Measurements from ENCODE around the gene AOPEP. TPM values are rescaled to one million over a fixed set of nuclear protein-coding genes. Genes with fewer than 3 reads are reported as not detected.

The AOPEP gene
- polyA plus RNA-seq, 2 of the 4 experiments (the other 2 are of a cell fraction): 226 to 266 TPM

- DNase-seq (ENCODE audit: low read depth in 1 of 2, low spot score in 1 of 2): no peak
- peak overlapping the region in 1 of 2 experiments; percentile 31; a peak in 2 of 6 replicates for H3K27ac ChIP-seq
- ChIA-PET POLR2A (interaction anchor here (0.7 to 1.0 kb wide), 3 partner anchors 12 to 460 kb away, joined by 3 to 6 read pairs (median 5); no protein-coding TSS in a partner anchor), CTCF (interaction anchor here (0.9 to 8.5 kb wide), 19 partner anchors 7 to 575 kb away, joined by 3 to 284 read pairs (median 5); partner anchors contain the start of genes FBP1 and PCAT7)
- no peak for TF ChIP-seq CEBPB (IDR thresholded peaks at IDR 0.05)
- no peak for TF ChIP-seq RFX5 (IDR thresholded peaks at IDR 0.05)
- no peak for TF ChIP-seq KDM1A (IDR thresholded peaks at IDR 0.05; ENCODE audit: low read depth)
- TF ChIP-seq FOXS1 (CRISPR knock-in tag; IDR thresholded peaks at IDR 0.05): no peak
- TF ChIP-seq TFCP2L1 (CRISPR knock-in tag; IDR thresholded peaks at IDR 0.05): no peak
- no peak for TF ChIP-seq KDM5A (IDR thresholded peaks at IDR 0.05)
- TF ChIP-seq HDAC2 (IDR thresholded peaks at IDR 0.05): no peak
- TF ChIP-seq HOXA7 (CRISPR knock-in tag; IDR thresholded peaks at IDR 0.05): no peak
- no peak for TF ChIP-seq NPAS2 (CRISPR knock-in tag; IDR thresholded peaks at IDR 0.05; ENCODE audit: borderline replicate concordance)
- no peak for TF ChIP-seq RARB (CRISPR knock-in tag; IDR thresholded peaks at IDR 0.05)
- TF ChIP-seq HMGXB4 (CRISPR knock-in tag; IDR thresholded peaks at IDR 0.05; ENCODE audit: borderline replicate concordance): no peak
- TF ChIP-seq, protein P1, sequence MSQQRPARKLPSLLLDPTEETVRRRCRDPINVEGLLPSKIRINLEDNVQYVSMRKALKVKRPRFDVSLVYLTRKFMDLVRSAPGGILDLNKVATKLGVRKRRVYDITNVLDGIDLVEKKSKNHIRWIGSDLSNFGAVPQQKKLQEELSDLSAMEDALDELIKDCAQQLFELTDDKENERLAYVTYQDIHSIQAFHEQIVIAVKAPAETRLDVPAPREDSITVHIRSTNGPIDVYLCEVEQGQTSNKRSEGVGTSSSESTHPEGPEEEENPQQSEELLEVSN (IDR thresholded peaks at IDR 0.05; ENCODE audit: borderline replicate concordance, low read depth): no peak
- no peak for TF ChIP-seq BCL3 (IDR thresholded peaks at IDR 0.05)
- TF ChIP-seq, protein P2, sequence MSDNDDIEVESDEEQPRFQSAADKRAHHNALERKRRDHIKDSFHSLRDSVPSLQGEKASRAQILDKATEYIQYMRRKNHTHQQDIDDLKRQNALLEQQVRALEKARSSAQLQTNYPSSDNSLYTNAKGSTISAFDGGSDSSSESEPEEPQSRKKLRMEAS (IDR thresholded peaks at IDR 0.05): no peak
- TF ChIP-seq POLR2AphosphoS2 (conservative IDR thresholded peaks at IDR 0.05; ENCODE audit: low read length): no peak
- no peak for TF ChIP-seq CHD4 (IDR thresholded peaks at IDR 0.05; ENCODE audit: borderline replicate concordance)
- TF ChIP-seq, protein P3, sequence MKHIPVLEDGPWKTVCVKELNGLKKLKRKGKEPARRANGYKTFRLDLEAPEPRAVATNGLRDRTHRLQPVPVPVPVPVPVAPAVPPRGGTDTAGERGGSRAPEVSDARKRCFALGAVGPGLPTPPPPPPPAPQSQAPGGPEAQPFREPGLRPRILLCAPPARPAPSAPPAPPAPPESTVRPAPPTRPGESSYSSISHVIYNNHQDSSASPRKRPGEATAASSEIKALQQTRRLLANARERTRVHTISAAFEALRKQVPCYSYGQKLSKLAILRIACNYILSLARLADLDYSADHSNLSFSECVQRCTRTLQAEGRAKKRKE (CRISPR knock-in tag; IDR thresholded peaks at IDR 0.05; ENCODE audit: low read depth): no peak
- no peak for TF ChIP-seq BHLHE40 (IDR thresholded peaks at IDR 0.05; ENCODE audit: low read depth, low read length)
- WGBS (ENCODE audit: missing lambda C conversion rate): 80% methylated on average over 8 of the region's 8 CpGs
- ATAC-seq: no peak
- 0 out of 3 replicates have a peak overlapping the region, but pooled peaks have one; percentile 7 for H3K4me2 ChIP-seq
- H3K4me1 ChIP-seq: peaks cover 33% of the 10 kb centered on the region
- FAIRE-seq: no peak
- no peak overlapping the region for H3K4me3 ChIP-seq
- H3K9me3 ChIP-seq: no peaks in the 10 kb centered on the region
Measured at GRCh38 chr9:95129476-95130291, 403.2 kb downstream of the AOPEP start.

DNA sequence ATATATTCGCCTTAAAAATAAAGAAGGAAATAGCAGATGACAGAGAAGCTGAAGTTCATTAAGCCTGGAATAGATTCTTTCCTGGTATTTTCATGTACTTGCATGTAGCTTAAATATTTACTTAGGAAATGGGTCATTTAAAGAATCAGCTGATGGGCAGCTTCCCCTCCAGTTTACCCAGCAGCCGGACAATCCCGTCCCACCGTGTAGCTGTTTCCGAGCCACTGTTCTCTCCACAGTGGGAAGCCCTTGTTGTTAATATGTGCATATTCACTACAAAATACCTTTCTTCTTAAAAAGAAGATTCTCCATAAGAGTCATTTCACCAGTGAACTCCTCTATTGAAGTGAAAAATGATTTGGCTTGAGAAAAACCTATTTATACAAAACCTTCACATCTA lies 404.0 kb downstream of the AOPEP start:
- ATAC-seq: no peak
- ChIA-PET POLR2A (interaction anchor here (0.7 kb wide), 1 partner anchor 12 kb away, joined by 6 read pairs; no protein-coding TSS in a partner anchor), CTCF (interaction anchor here (0.7 to 8.5 kb wide), 40 partner anchors 8 to 1186 kb away, joined by 3 to 284 read pairs (median 5); partner anchors contain the start of gene PCAT7)
- TF ChIP-seq, protein P4, sequence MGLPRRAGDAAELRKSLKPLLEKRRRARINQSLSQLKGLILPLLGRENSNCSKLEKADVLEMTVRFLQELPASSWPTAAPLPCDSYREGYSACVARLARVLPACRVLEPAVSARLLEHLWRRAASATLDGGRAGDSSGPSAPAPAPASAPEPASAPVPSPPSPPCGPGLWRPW (IDR thresholded peaks at IDR 0.05): no peak
- TF ChIP-seq, protein P3 (CRISPR knock-in tag; IDR thresholded peaks at IDR 0.05; ENCODE audit: low read depth): no peak
- TF ChIP-seq FOXS1 (CRISPR knock-in tag; IDR thresholded peaks at IDR 0.05) (no peak), ELK1 (IDR thresholded peaks at IDR 0.05; ENCODE audit: low read depth, low read length) (no peak), RNF2 (IDR thresholded peaks at IDR 0.05; ENCODE audit: borderline replicate concordance, low read depth) (no peak), CEBPB (IDR thresholded peaks at IDR 0.05) (no peak), HEYL (CRISPR knock-in tag; IDR thresholded peaks at IDR 0.05) (no peak), USF2 (IDR thresholded peaks at IDR 0.05) (no peak), PBX3 (IDR thresholded peaks at IDR 0.05) (no peak), NR3C1 (IDR thresholded peaks at IDR 0.05) (no peak), MAZ (IDR thresholded peaks at IDR 0.05; ENCODE audit: borderline replicate concordance, low read depth, low read length) (no peak), RARB (CRISPR knock-in tag; IDR thresholded peaks at IDR 0.05) (no peak)
- DNase-seq (ENCODE audit: low read depth in 1 of 2, low spot score in 1 of 2): no peak
- no peak overlapping the region for H3K4me3 ChIP-seq
- no peaks in the 10 kb centered on the region for H3K9me3 ChIP-seq
- H3K27ac ChIP-seq: no peak overlapping the region
- H3K4me1 ChIP-seq: peaks cover 32% of the 10 kb centered on the region
- H3K4me2 ChIP-seq: 0 out of 3 replicates have a peak overlapping the region, but pooled peaks have one; percentile 7
- no peak for FAIRE-seq
- WGBS (ENCODE audit: missing lambda C conversion rate): 84% methylated on average over 5 of the region's 5 CpGs
